ENCODE measurements around the gene CORO6. TPM values are rescaled to one million over a fixed set of nuclear protein-coding genes. Genes with fewer than 3 reads are reported as not detected.

The CORO6 gene
- total RNA-seq, 2 experiments from 2014 or later = 2.8 to 3.3 TPM

GRCh38 chr17:29612094-29612403 lies 10.7 kb downstream of the CORO6 start:
- H3K4me3 Mint-ChIP-seq = no peak overlapping the region

DNA sequence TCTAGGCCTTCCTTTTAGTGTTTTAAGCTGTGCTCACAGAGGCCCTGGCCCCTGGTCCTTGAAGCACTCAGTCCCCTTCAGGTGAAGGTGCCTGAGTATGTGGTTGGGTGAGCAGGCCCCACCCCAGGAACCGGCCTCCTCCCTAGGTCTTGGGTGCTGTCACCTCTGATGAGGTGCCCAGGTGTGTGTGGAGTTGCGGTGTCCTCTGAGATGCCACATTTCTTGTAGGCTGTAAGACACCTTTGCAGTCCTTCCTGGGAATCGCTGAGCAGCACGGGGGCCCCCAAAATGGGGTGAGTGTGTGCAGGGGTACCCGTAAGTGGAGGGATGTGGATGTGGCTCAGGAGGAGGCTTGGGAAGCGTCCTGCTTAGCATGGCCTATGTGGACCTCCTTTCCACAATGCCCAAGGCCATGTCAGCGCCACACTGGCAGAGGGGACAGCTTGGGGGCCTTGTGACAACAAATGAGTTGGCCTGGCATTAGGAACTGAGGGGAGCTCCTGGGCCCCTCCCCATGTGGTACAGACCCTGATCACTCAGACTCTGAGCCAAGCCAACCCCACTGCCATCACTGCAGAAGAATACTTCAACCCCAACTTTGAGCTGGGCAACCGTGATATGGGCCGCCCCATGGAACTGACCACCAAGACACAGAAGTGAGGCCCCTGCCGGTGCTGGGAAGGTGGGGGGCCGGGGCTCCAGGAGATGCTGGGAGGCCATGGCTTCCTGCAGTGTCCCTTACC lies 11.2 kb downstream of the CORO6 start:
- ATAC-seq (ENCODE audit: poor library complexity) (no peak), DNase-seq (no peak)
- intact Hi-C loops (cut with DNase I, micrococcal nuclease) = loop anchor here (1.0 to 10.0 kb wide), 4 partner anchors 17 to 323 kb away; partner anchors contain the start of genes ABHD15 (in 2 of the 2), TP53I13 (in 2 of the 2) and SSH2 (in 1 of the 2)
- peaks cover 38% of the 10 kb centered on the region for H3K4me1 ChIP-seq (ENCODE audit: insufficient read depth, low read length)
- Mint-ChIP-seq H3K9me3 (no peaks in the 10 kb centered on the region), H3K27me3 (no peaks in the 10 kb centered on the region), H3K4me1 (ENCODE audit: low read depth) (peaks cover 29% of the 10 kb centered on the region), H3K27ac (no peak overlapping the region), H3K36me3 (ENCODE audit: low read depth) (no peaks in the 10 kb centered on the region), H3K4me3 (peak overlapping the region; percentile 20)
- no peak overlapping the region for H3K4me3 ChIP-seq (ENCODE audit: low read length)
- no peaks in the 10 kb centered on the region for H3K27me3 ChIP-seq (ENCODE audit: control insufficient read depth in 1 of 2, insufficient read depth in 2 of 2, low read length in 2 of 2)
- H3K27ac ChIP-seq (ENCODE audit: low read depth in 1 of 2, low read length in 2 of 2) = no peak overlapping the region
- no peaks in the 10 kb centered on the region for H3K9me3 ChIP-seq (ENCODE audit: control insufficient read depth in 1 of 2, insufficient read depth in 1 of 2, low read length in 2 of 2)
- no peak for TF ChIP-seq CTCF (IDR thresholded peaks at IDR 0.05)
- no peaks in the 10 kb centered on the region for H3K36me3 ChIP-seq (ENCODE audit: insufficient read depth, low read length)
- ChIA-PET CTCF (no interaction called here), POLR2A (no interaction called here)

More at GRCh38 chr17:29612094-29612403, 10.7 kb downstream of the CORO6 start:
- no peak for ATAC-seq (ENCODE audit: poor library complexity)
- CTCF ChIA-PET = no interaction called here
- no peak for TF ChIP-seq CTCF (IDR thresholded peaks at IDR 0.05)
- Mint-ChIP-seq H3K27ac (no peak overlapping the region), H3K4me1 (ENCODE audit: low read depth) (peaks cover 34% of the 10 kb centered on the region), H3K9me3 (no peaks in the 10 kb centered on the region), H3K27me3 (no peaks in the 10 kb centered on the region), H3K36me3 (ENCODE audit: low read depth) (no peaks in the 10 kb centered on the region)
- peak in 1 of 14 experiments; percentile 29 for DNase-seq
- Histone ChIP-seq H3K27ac (ENCODE audit: low read depth in 1 of 2, low read length in 2 of 2) (no peak overlapping the region), H3K9me3 (ENCODE audit: control insufficient read depth in 1 of 2, insufficient read depth in 1 of 2, low read length in 2 of 2) (no peaks in the 10 kb centered on the region), H3K36me3 (ENCODE audit: insufficient read depth, low read length) (no peaks in the 10 kb centered on the region), H3K4me1 (ENCODE audit: insufficient read depth, low read length) (peaks cover 44% of the 10 kb centered on the region), H3K27me3 (ENCODE audit: control insufficient read depth in 1 of 2, insufficient read depth in 2 of 2, low read length in 2 of 2) (no peaks in the 10 kb centered on the region), H3K4me3 (ENCODE audit: low read length) (no peak overlapping the region)
- POLR2A ChIA-PET = no interaction called here
- intact Hi-C loops (cut with DNase I, micrococcal nuclease) = loop anchor here (5.0 to 10.0 kb wide), 3 partner anchors 47 to 323 kb away; partner anchors contain the start of genes ABHD15 (in 2 of the 2), TP53I13 (in 2 of the 2) and SSH2 (in 1 of the 2)

DNA sequence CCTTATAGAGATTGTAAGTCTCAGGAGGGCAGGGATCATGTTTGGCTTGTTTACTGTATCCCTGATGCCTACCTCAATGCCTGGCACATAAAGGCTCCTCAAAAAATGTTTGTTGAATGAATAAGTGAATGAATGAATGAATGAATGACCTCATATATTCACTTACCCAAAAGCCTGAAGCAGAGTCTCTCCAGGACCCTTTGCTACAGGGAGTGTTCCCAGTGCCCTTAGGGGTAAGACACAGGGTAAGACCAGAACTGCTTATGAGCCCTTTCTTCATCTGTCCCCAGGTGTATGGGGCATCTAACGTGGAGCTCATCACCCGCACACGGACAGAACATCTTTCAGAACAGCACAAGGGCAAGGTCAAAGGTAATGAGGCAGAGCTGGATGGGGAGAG lies 12.3 kb downstream of the CORO6 start:
- DNase-seq (no peak), ATAC-seq (ENCODE audit: poor library complexity) (no peak)
- H3K36me3 ChIP-seq (ENCODE audit: insufficient read depth, low read length) = no peaks in the 10 kb centered on the region
- H3K27ac ChIP-seq (ENCODE audit: low read depth in 1 of 2, low read length in 2 of 2) = no peak overlapping the region
- Mint-ChIP-seq H3K27ac (no peak overlapping the region), H3K9me3 (no peaks in the 10 kb centered on the region), H3K27me3 (no peaks in the 10 kb centered on the region), H3K4me3 (no peak overlapping the region), H3K36me3 (ENCODE audit: low read depth) (no peaks in the 10 kb centered on the region), H3K4me1 (ENCODE audit: low read depth) (peaks cover 18% of the 10 kb centered on the region)
- peaks cover 27% of the 10 kb centered on the region for H3K4me1 ChIP-seq (ENCODE audit: insufficient read depth, low read length)
- no peak overlapping the region for H3K4me3 ChIP-seq (ENCODE audit: low read length)
- POLR2A ChIA-PET = no interaction called here
- no peaks in the 10 kb centered on the region for H3K9me3 ChIP-seq (ENCODE audit: control insufficient read depth in 1 of 2, insufficient read depth in 1 of 2, low read length in 2 of 2)
- TF ChIP-seq CTCF (IDR thresholded peaks at IDR 0.05) = no peak
- H3K27me3 ChIP-seq (ENCODE audit: control insufficient read depth in 1 of 2, insufficient read depth in 2 of 2, low read length in 2 of 2) = no peaks in the 10 kb centered on the region
- intact Hi-C loops (cut with DNase I, micrococcal nuclease) = loop anchor here (5.0 to 10.0 kb wide), 3 partner anchors 46 to 324 kb away; partner anchors contain the start of genes ABHD15 (in 2 of the 2), TP53I13 (in 2 of the 2) and SSH2 (in 1 of the 2)
- CTCF ChIA-PET = no interaction called here
